ENCODE measurements around the gene SAMD4A.

SAMD4A gene

GRCh38 chr14:54566410-54567223 lies at the start of gene SAMD4A:
Gene SAMD4A, plus strand, starts transcription at chr14:54567128. Its CDS starts 789 bp downstream, at chr14:54567917.
- DNase-seq: peak; percentile 64

- DNase-seq: no peak
These were observed 42.5 kb upstream of the SAMD4A start for GRCh38 chr14:54524410-54524809.

- no peak for DNase-seq
These were observed 38.0 kb upstream of the SAMD4A start for GRCh38 chr14:54528973-54529372.

GRCh38 chr14:54529811-54530210 lies 37.1 kb upstream of the SAMD4A start:
- DNase-seq: no peak

GRCh38 chr14:54532111-54533012 lies 34.6 kb upstream of the SAMD4A start:
- DNase-seq: no peak

GRCh38 chr14:54533100-54533499 lies 33.8 kb upstream of the SAMD4A start:
- DNase-seq: no peak

- no peak for DNase-seq
These were observed 31.8 kb upstream of the SAMD4A start for GRCh38 chr14:54535126-54535525.

- DNase-seq: no peak
These were observed 31.3 kb upstream of the SAMD4A start for GRCh38 chr14:54535646-54536045.

- no peak for DNase-seq
These were observed 29.3 kb upstream of the SAMD4A start for GRCh38 chr14:54537651-54538050.

- no peak for DNase-seq
These were observed 28.9 kb upstream of the SAMD4A start for GRCh38 chr14:54538055-54538454.

GRCh38 chr14:54547583-54547982 lies 19.3 kb upstream of the SAMD4A start:
- no peak for DNase-seq

- DNase-seq: no peak
These were observed 18.4 kb upstream of the SAMD4A start for GRCh38 chr14:54548491-54548890.

GRCh38 chr14:54549862-54550261 lies 17.1 kb upstream of the SAMD4A start:
- DNase-seq: no peak

GRCh38 chr14:54550514-54550913 lies 16.4 kb upstream of the SAMD4A start:
- DNase-seq: no peak

- no peak for DNase-seq
These were observed 12.5 kb upstream of the SAMD4A start for GRCh38 chr14:54554401-54554800.

- DNase-seq: no peak
These were observed 11.3 kb upstream of the SAMD4A start for GRCh38 chr14:54555651-54556050.

- DNase-seq: no peak
These were observed 10.4 kb upstream of the SAMD4A start for GRCh38 chr14:54556535-54556934.

GRCh38 chr14:54562334-54562733 lies 4.6 kb upstream of the SAMD4A start:
- no peak for DNase-seq

GRCh38 chr14:54564071-54564867 lies 2.7 kb upstream of the SAMD4A start:
- DNase-seq: peak; percentile 65

- DNase-seq: peak; percentile 65
These were observed 1.8 kb upstream of the SAMD4A start for GRCh38 chr14:54564868-54565784.

- peak; percentile 87 for DNase-seq
These were observed 1.0 kb upstream of the SAMD4A start for GRCh38 chr14:54565785-54566409.
